ENCODE measurements around the gene CRB2. TPM values are rescaled to one million over a fixed set of nuclear protein-coding genes. Genes with fewer than 3 reads are reported as not detected.

CRB2 gene
- total and polyA plus RNA-seq, 2 of the 13 experiments (the other 11 are each of a cell fraction or from before 2014, with no cell fraction given): 0.01 to 0.29 TPM

GRCh38 chr9:123373447-123373923 lies 17.5 kb downstream of the CRB2 start:
- BruUV-seq (replicated peaks): no TSS peak
- intact Hi-C loops (cut with micrococcal nuclease; ENCODE audit: unreplicated experiment): no loop called here
- ATAC-seq (no peak), FAIRE-seq (no peak), DNase-seq (ENCODE audit: low spot score) (no peak)
- no peaks in the 10 kb centered on the region for H3K9me3 ChIP-seq (ENCODE audit: low read length)
- 91% methylated on average over 26 of the region's 60 CpGs for WGBS (ENCODE audit: low lambda C conversion rate)
- H3K79me2 ChIP-seq (ENCODE audit: insufficient read depth, low read length): no peaks in the 10 kb centered on the region
- no peaks in the 10 kb centered on the region for H4K20me1 ChIP-seq (ENCODE audit: insufficient read depth, low read length)
- H3K4me3 ChIP-seq (replicated peaks in 1 of 3; ENCODE audit: insufficient read depth in 1 of 3, low read depth in 2 of 3, low read length in 3 of 3): no peak overlapping the region
- peaks cover 6 to 13% of the 10 kb centered on the region in 2 experiments for H3K27me3 ChIP-seq (ENCODE audit: control insufficient read depth in 1 of 2, insufficient read depth in 2 of 2, low read length in 2 of 2)
- H3K36me3 ChIP-seq (replicated peaks in 1 of 2; ENCODE audit: control insufficient read depth in 1 of 2, insufficient read depth in 2 of 2, low read length in 2 of 2): no peaks in the 10 kb centered on the region
- no peak overlapping the region for H3K27ac ChIP-seq (ENCODE audit: extremely low read length, insufficient read depth, low read length)
- no peak overlapping the region for H3K9ac ChIP-seq (ENCODE audit: insufficient read depth, low read depth, low read length)
- no peak overlapping the region for H2AFZ ChIP-seq (ENCODE audit: low read length)
- ChIA-PET CTCF (ENCODE audit: low intra/inter-chr PET ratio, low total read pairs) (no interaction called here), POLR2A (no interaction called here)
- in situ Hi-C loops (cut with HindIII; ENCODE audit: extremely low pct_ligation_motif_present, low pct_unique_long_range_greater_than_20kb): no loop called here
- peaks cover 42% of the 10 kb centered on the region for H3K4me1 ChIP-seq (ENCODE audit: insufficient read depth, low read length)
- H3K4me2 ChIP-seq (ENCODE audit: low read depth, low read length): no peak overlapping the region
- TF ChIP-seq ZBTB7A (CRISPR knock-in tag; IDR thresholded peaks at IDR 0.05): no peak
- TF ChIP-seq, protein P1, sequence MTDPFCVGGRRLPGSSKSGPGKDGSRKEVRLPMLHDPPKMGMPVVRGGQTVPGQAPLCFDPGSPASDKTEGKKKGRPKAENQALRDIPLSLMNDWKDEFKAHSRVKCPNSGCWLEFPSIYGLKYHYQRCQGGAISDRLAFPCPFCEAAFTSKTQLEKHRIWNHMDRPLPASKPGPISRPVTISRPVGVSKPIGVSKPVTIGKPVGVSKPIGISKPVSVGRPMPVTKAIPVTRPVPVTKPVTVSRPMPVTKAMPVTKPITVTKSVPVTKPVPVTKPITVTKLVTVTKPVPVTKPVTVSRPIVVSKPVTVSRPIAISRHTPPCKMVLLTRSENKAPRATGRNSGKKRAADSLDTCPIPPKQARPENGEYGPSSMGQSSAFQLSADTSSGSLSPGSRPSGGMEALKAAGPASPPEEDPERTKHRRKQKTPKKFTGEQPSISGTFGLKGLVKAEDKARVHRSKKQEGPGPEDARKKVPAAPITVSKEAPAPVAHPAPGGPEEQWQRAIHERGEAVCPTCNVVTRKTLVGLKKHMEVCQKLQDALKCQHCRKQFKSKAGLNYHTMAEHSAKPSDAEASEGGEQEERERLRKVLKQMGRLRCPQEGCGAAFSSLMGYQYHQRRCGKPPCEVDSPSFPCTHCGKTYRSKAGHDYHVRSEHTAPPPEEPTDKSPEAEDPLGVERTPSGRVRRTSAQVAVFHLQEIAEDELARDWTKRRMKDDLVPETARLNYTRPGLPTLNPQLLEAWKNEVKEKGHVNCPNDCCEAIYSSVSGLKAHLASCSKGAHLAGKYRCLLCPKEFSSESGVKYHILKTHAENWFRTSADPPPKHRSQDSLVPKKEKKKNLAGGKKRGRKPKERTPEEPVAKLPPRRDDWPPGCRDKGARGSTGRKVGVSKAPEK (CRISPR knock-in tag; IDR thresholded peaks at IDR 0.05; ENCODE audit: borderline replicate concordance): no peak
- no peak for TF ChIP-seq JDP2 (CRISPR knock-in tag; IDR thresholded peaks at IDR 0.05; ENCODE audit: borderline replicate concordance)
- no peak for TF ChIP-seq ZC3H4 (CRISPR knock-in tag; IDR thresholded peaks at IDR 0.05; ENCODE audit: borderline replicate concordance)
- no peak for TF ChIP-seq MLLT10 (CRISPR knock-in tag; IDR thresholded peaks at IDR 0.05)
- TF ChIP-seq SMARCC2 (IDR thresholded peaks at IDR 0.05): no peak
- TF ChIP-seq AHR (CRISPR knock-in tag; IDR thresholded peaks at IDR 0.05): no peak
- no peak for TF ChIP-seq THRA (CRISPR knock-in tag; IDR thresholded peaks at IDR 0.05; ENCODE audit: borderline replicate concordance)
- no peak for TF ChIP-seq RFX3 (CRISPR knock-in tag; IDR thresholded peaks at IDR 0.05)
- no peak for TF ChIP-seq ZNF552 (CRISPR knock-in tag; IDR thresholded peaks at IDR 0.05; ENCODE audit: borderline replicate concordance)
- no peak for TF ChIP-seq TBP (CRISPR knock-in tag; IDR thresholded peaks at IDR 0.05)
- no peak for TF ChIP-seq NFE2L2 (IDR thresholded peaks at IDR 0.05; ENCODE audit: low read length)
- TF ChIP-seq, protein P2, sequence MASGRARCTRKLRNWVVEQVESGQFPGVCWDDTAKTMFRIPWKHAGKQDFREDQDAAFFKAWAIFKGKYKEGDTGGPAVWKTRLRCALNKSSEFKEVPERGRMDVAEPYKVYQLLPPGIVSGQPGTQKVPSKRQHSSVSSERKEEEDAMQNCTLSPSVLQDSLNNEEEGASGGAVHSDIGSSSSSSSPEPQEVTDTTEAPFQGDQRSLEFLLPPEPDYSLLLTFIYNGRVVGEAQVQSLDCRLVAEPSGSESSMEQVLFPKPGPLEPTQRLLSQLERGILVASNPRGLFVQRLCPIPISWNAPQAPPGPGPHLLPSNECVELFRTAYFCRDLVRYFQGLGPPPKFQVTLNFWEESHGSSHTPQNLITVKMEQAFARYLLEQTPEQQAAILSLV (CRISPR knock-in tag; IDR thresholded peaks at IDR 0.05; ENCODE audit: borderline replicate concordance): no peak
- TF ChIP-seq MTERF4 (CRISPR knock-in tag; IDR thresholded peaks at IDR 0.05): no peak
- TF ChIP-seq, protein P3, sequence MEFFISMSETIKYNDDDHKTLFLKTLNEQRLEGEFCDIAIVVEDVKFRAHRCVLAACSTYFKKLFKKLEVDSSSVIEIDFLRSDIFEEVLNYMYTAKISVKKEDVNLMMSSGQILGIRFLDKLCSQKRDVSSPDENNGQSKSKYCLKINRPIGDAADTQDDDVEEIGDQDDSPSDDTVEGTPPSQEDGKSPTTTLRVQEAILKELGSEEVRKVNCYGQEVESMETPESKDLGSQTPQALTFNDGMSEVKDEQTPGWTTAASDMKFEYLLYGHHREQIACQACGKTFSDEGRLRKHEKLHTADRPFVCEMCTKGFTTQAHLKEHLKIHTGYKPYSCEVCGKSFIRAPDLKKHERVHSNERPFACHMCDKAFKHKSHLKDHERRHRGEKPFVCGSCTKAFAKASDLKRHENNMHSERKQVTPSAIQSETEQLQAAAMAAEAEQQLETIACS (CRISPR knock-in tag; IDR thresholded peaks at IDR 0.05): no peak
- no peak for TF ChIP-seq FUBP1 (CRISPR knock-in tag; IDR thresholded peaks at IDR 0.05; ENCODE audit: borderline replicate concordance)
